C4-2B (cell line): Measurements from ENCODE around the gene MSGN1.

ENCODE experiments used
- H3K27ac ChIP-seq: fragments of 450-650 bp; 2 replicates; pipeline ENCODE4 v1.5.1; 2017
- ZFX ChIP-seq: fragments of 450-650 bp; IDR thresholded peaks from 2 replicates; pipeline ENCODE4 v1.6.1; 2017
- TF ChIP-seq, protein P1 (sequence below): fragments of 450-650 bp; conservative IDR thresholded peaks from 2 replicates; pipeline ENCODE4 v1.5.1; 2017; ENCODE audit warnings: mild to moderate bottlenecking

MSGN1 gene

DNA sequence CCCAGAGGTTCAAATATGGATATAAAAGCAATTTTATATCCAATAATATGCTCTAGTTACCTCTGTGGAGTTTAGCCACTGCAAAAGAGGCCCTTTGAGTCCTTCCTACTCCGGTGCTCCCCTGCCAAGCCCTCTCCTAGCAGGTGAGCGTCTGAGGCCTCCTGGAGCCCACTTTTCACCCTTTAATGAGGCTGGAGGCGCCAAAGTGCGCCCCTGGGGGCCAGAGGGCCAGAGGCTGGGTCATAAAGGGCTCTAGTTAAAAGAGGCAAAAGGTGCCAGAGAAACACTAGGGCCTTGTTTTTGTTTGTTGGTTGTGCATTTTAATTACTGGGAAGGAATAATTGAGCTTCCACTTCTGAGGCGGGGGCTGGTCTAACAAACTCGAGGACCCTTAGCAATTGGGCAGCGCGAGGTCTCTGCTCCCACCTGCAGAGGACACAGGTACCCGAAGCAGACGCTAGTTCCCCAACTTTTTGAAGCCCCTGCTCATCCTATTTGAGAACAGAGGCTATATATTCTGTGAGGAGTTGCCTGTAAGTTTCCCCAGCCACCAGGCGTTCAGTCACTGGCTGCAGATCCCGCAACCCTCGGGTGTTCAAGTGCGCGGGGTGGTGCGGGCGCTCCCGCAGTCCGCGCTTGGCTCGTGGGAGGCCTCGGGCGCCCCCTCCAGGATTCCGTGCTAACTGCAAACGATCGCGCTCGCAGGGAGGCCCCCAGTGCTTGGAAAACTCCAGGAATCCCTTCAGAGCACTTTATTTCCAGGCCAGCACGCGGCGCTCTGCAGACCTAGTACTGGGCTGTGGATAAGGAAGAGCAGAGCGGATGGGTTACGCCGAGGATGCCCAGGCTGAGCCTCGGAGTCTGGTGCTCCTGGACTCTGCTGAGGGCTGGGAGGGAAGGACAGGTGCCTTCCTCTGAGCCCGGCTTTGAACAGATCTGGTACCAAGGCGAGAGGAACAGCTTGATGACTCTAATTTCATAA is 14.1 kb downstream of the MSGN1 start:
- TF ChIP-seq ZFX: no peak
- TF ChIP-seq, protein P1, sequence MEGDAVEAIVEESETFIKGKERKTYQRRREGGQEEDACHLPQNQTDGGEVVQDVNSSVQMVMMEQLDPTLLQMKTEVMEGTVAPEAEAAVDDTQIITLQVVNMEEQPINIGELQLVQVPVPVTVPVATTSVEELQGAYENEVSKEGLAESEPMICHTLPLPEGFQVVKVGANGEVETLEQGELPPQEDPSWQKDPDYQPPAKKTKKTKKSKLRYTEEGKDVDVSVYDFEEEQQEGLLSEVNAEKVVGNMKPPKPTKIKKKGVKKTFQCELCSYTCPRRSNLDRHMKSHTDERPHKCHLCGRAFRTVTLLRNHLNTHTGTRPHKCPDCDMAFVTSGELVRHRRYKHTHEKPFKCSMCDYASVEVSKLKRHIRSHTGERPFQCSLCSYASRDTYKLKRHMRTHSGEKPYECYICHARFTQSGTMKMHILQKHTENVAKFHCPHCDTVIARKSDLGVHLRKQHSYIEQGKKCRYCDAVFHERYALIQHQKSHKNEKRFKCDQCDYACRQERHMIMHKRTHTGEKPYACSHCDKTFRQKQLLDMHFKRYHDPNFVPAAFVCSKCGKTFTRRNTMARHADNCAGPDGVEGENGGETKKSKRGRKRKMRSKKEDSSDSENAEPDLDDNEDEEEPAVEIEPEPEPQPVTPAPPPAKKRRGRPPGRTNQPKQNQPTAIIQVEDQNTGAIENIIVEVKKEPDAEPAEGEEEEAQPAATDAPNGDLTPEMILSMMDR: peak; percentile 95
- no peak overlapping the region for H3K27ac ChIP-seq

DNA sequence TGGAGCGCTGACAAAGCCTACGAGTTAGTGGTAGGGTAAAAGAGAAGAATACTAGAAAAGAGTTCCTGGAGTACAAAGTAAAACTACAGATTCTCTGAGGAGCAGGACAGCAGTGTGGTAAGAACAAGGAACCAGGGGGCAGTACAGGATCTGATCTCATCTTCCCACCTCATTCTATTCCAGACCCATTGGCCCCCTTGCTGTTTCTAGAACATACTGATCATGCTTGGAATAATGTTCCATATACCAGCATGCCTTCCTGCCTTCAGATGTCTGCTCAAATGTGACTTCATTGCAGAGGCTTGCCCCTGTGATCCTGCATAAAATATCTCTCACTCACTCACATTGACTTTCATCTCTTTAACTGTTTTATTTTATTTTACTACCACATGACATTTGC is 19.3 kb downstream of the MSGN1 start:
- TF ChIP-seq, protein P1: no peak
- no peak for TF ChIP-seq ZFX
- H3K27ac ChIP-seq: no peak overlapping the region

DNA sequence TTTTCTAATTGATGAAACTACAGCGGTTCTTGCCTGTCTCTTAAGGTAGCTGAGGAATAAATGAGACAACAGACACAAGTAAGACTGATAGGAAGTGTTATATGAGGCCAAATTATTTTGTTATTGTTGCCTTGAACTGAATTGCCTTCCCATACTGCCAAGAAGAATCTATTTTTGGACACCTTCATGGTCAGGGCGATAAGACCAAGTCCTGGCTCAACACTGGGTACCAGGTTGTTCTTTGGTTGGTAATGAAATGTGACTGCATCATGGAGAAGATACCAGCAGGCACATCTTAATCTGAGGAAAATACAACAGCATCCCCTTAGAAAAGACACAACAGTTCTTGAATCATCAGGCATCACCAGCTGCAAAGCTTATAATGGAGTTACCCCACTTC is 23.7 kb downstream of the MSGN1 start:
- TF ChIP-seq, protein P1: no peak
- no peak for TF ChIP-seq ZFX
- no peak overlapping the region for H3K27ac ChIP-seq

DNA sequence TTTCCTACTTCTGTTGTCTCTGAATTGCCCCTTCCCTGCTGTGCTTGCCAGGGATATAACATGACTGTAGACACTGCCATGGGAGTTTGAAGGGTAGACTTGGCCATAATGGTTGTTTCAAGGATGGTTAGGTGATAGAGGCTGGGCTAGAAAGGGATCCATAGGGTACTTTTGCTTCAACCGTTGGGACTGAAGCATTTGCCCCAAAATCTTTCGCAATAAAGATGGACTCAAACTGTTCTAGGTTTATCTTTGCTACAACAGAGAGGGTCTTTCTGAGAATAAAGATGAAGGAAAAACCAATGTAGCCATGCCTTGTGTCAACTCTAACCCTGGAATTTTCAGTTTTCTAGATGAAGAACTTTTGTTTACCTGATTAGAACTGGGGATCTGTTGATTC is 27.2 kb downstream of the MSGN1 start:
- no peak for TF ChIP-seq ZFX
- TF ChIP-seq, protein P1: no peak
- no peak overlapping the region for H3K27ac ChIP-seq

DNA sequence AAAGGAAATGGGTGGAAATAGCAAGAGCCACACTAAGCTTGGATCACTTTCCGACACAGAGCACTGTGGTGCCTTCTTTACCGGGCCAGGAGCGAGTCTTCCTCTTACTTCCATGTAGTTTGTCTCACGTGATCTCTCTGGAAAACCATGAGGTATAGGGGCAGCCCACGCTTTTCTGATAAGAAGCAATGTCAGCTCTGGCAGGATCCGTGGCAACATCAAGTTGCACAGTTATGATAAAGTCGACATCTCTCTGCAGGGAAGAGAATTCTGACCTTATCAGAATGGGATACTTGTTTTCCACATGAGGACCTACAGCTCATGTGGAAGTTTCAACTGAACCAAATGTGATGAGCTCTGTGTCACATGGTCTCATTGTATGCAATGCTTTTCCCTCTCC is 29.5 kb downstream of the MSGN1 start:
- no peak overlapping the region for H3K27ac ChIP-seq
- TF ChIP-seq ZFX: no peak
- TF ChIP-seq, protein P1: no peak

DNA sequence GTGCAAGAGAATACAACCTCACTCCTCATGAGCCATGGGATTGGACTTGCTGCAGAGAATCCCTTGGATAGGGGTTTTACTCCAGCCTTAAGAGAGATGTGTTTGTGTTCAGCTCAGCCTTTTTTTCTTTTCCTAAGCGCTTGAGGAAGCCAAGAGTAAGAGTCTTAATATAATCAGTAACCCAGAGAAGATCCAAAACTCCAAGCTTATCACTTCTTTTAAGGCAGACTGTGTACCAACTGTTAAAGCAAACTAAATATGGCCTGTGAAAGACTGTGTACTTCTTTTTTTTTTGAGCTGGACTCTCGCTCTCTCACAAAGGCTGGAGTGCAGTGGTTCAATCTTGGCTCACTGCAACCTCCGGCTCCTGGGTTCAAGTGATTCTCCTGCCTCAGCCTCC is 30.4 kb downstream of the MSGN1 start:
- no peak overlapping the region for H3K27ac ChIP-seq
- TF ChIP-seq ZFX: no peak
- TF ChIP-seq, protein P1: no peak

DNA sequence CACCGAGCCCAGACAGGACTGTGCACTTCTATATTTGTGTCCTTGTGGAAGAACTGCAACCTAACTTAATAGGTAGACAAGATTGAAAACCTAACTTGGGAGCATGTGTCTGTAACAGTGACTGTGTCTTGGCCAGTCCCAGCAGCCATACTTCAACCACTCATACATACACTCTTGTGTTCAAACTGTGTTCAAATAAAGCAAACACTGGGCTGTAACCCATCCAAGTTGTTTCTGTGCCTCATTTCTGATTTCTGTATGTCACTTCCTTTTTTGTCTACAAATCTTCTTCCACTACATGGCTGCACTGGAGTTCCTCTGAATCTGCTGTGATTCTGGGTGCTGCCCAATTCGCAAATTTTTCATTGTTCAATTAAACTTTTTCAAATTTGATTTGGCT is 31.0 kb downstream of the MSGN1 start:
- no peak overlapping the region for H3K27ac ChIP-seq
- TF ChIP-seq ZFX: no peak
- TF ChIP-seq, protein P1: no peak
